T-cell (primary cell): ENCODE data around the gene RALGAPB. TPM values are rescaled to one million over a fixed set of nuclear protein-coding genes. Genes with fewer than 3 reads are reported as not detected.

Experiments used
- ATAC-seq, 4 experiments: fragments of 200-7000 bp in 3 of 4; fragments of 150-1000 bp in 1 of 4; cut with Tn5 transposase; replicated peaks in 1 of 4; 1 replicate in 3 of 4; 2 replicates in 1 of 4; pipeline ENCODE4 v1.10.0; 2021; ENCODE audit warnings: moderate library complexity in 3 of 4, mild to moderate bottlenecking in 2 of 4, moderate number of reproducible peaks in 1 of 4
- CTCF ChIA-PET, 2 donors: fragments of 300-600 bp; sonication (Branson Sonifier 250); formaldehyde crosslinking; loops; one replicate each; lab custom pipeline; 2022; ENCODE audit warnings: antibody characterized with exemption in 2 of 2; lab: Charles Lee
- POLR2A ChIA-PET, 2 donors: fragments of 300-600 bp; sonication (Branson Sonifier 250); formaldehyde crosslinking; loops; one replicate each; lab custom pipeline; 2022; ENCODE audit warnings: antibody characterized with exemption in 2 of 2; lab: Charles Lee
- DNase-seq, 35 experiments: peaks; one replicate each; pipeline versions ENCODE4 v3.0.0 to v3.0.0-alpha.2; 2013 to 2023
- H3K27ac ChIP-seq: one replicate; pipeline ENCODE4 v1.5.1; 2013; ENCODE audit warnings: low read length
- H3K27me3 ChIP-seq, 2 experiments: replicated peaks in 1 of 2; 1 replicate in 1 of 2; 2 replicates in 1 of 2; pipeline versions ENCODE4 v1.6.1 to v1.7.0; 2013; ENCODE audit warnings: low read length in 1 of 2, mixed read lengths in 1 of 2; ENCODE audit not compliant: control insufficient read depth in 2 of 2, insufficient read depth in 2 of 2; ENCODE audit errors: extremely low read depth in 1 of 2
- H3K36me3 ChIP-seq, 2 donors: 1 replicate in 1 of 2; 2 replicates in 1 of 2; pipeline versions ENCODE4 v1.6.1 to v1.7.0; 2013; ENCODE audit warnings: low read length in 1 of 2; ENCODE audit not compliant: control insufficient read depth in 2 of 2, insufficient read depth in 1 of 2; ENCODE audit errors: extremely low read depth in 1 of 2
- H3K4me1 ChIP-seq, 2 experiments: 1 replicate in 1 of 2; 2 replicates in 1 of 2; pipeline versions ENCODE4 v1.6.1 to v1.7.0; 2013; ENCODE audit warnings: low read length in 2 of 2, mixed read lengths in 1 of 2; ENCODE audit not compliant: insufficient read depth in 2 of 2, control insufficient read depth in 1 of 2; ENCODE audit errors: extremely low read depth in 1 of 2
- H3K4me3 ChIP-seq, 2 donors: 1 replicate in 1 of 2; 2 replicates in 1 of 2; pipeline versions ENCODE4 v1.5.1 to v1.7.0; 2013; ENCODE audit warnings: mild to moderate bottlenecking in 2 of 2, low read length in 1 of 2, moderate library complexity in 1 of 2; ENCODE audit not compliant: control insufficient read depth in 1 of 2; ENCODE audit errors: extremely low read depth in 1 of 2
- H3K9me3 ChIP-seq: 2 replicates; pipeline ENCODE4 v1.7.0; 2013
- H3K27ac Mint-ChIP-seq, 2 donors: one replicate each; pipeline ENCODE4 v1.8.0; 2020 to 2021; ENCODE audit warnings: mild to moderate bottlenecking in 2 of 2, mixed read lengths in 2 of 2
- H3K27me3 Mint-ChIP-seq, 2 donors: one replicate each; pipeline ENCODE4 v1.8.0; 2021 to 2022; ENCODE audit warnings: mixed read lengths in 2 of 2
- H3K36me3 Mint-ChIP-seq: one replicate; pipeline ENCODE4 v1.8.0; 2021; ENCODE audit warnings: mixed read lengths
- H3K4me1 Mint-ChIP-seq, 3 donors: one replicate each; pipeline ENCODE4 v1.8.0; 2020 to 2022; ENCODE audit warnings: mixed read lengths in 3 of 3, mild to moderate bottlenecking in 1 of 3
- H3K4me3 Mint-ChIP-seq, 3 donors: one replicate each; pipeline ENCODE4 v1.8.0; 2020 to 2022; ENCODE audit warnings: mild to moderate bottlenecking in 3 of 3, mixed read lengths in 3 of 3, moderate library complexity in 3 of 3
- H3K9me3 Mint-ChIP-seq, 3 donors: one replicate each; pipeline ENCODE4 v1.8.0; 2020 to 2022; ENCODE audit warnings: mixed read lengths in 3 of 3
- WGBS: methylation state at CpG from one replicate; pipeline ENCODE4 v1.1.5; 2013; ENCODE audit warnings: missing lambda C conversion rate; ENCODE audit not compliant: insufficient coverage; 5-methylcytosine and 5-hydroxymethylcytosine counted together
- total RNA-seq, 35 experiments: library from RNA in 6 of 35; stranded (reverse) in 6 of 35; fragments of 120-200 nt in 1 of 35; gene quantifications; one replicate each; pipeline versions ENCODE4 v1.2.1 to v1.2.4 and lab custom pipeline; 2013 to 2026

The RALGAPB gene
- total RNA-seq, 5 donors from 2014 or later (not counting 1 experiment from before 2014, with no cell fraction given) = 42.7 to 50.1 (median 46.1) TPM

DNA sequence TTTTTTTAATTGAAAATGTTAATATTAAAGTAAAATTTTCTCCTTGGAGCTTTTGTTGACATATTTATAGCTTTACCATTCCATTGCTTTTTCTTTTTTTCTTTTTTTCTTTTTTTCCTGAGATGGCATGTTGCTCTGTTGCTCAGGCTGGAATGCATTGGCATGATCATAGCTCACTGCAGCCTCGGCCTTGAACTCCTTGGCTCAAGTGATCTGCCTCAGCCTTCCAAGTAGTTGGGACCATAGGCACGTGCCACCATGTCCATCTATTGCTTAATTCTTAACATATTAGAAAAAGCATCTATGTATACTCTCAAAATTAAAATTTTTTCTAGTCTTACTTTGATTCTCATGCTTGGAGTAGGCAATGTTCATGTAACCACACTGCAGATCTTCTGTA lies 43.0 kb downstream of the RALGAPB start:
- ATAC-seq (no peak), DNase-seq (no peak)
- Mint-ChIP-seq H3K27ac (no peak overlapping the region), H3K36me3 (peaks cover 52% of the 10 kb centered on the region), H3K4me1 (peaks cover 0 to 11% (median 4%) of the 10 kb centered on the region in 3 donors), H3K27me3 (no peaks in the 10 kb centered on the region), H3K9me3 (no peaks in the 10 kb centered on the region), H3K4me3 (no peak overlapping the region)
- Histone ChIP-seq H3K4me3 (no peak overlapping the region), H3K27ac (no peak overlapping the region), H3K4me1 (no peaks in the 10 kb centered on the region), H3K36me3 (peaks cover 6 to 52% of the 10 kb centered on the region in 2 donors), H3K9me3 (no peaks in the 10 kb centered on the region), H3K27me3 (no peaks in the 10 kb centered on the region)
- no CpG with 5 or more reads among the region's 2 CpGs for WGBS
- POLR2A ChIA-PET = no interaction called here
- CTCF ChIA-PET = no interaction called here

DNA sequence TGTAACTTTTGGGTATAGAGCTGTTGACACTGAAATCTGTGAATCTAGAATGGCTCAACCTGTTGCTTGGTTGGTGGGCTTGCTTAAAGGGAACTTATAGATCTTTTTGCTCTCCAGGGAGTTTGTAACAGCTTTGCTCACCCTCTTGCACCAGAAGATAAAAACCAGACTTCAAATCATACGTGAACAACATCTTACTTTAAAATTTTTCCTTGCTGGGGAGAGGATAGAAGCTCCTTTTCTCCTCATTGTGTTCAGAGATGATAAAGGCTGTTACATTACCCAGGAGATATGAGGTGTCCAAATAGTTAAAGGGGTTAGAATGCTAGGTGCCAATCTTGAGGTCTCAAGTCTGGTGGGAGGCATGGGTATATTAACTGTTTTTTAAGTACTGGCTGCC lies 46.8 kb downstream of the RALGAPB start:
- no peak overlapping the region for H3K4me3 Mint-ChIP-seq
- WGBS = no CpG with 5 or more reads among the region's 1 CpG
- ChIA-PET CTCF (interaction anchor here in 1 of 2 donors (0.8 kb wide), 1 partner anchor 26 kb away, joined by 3 read pairs; no protein-coding TSS in a partner anchor), POLR2A (interaction anchor here in 1 of 2 donors (0.6 kb wide), 1 partner anchor 295 kb away, joined by 3 read pairs; no protein-coding TSS in a partner anchor)
- ATAC-seq = no peak
- no peaks in the 10 kb centered on the region for H3K27me3 Mint-ChIP-seq
- no peaks in the 10 kb centered on the region for H3K9me3 Mint-ChIP-seq
- no peaks in the 10 kb centered on the region for H3K27me3 ChIP-seq
- DNase-seq = no peak
- no peak overlapping the region for H3K27ac ChIP-seq
- peaks cover 0 to 7% (median 4%) of the 10 kb centered on the region in 3 donors for H3K4me1 Mint-ChIP-seq
- no peak overlapping the region for H3K27ac Mint-ChIP-seq
- H3K9me3 ChIP-seq = no peaks in the 10 kb centered on the region
- H3K36me3 ChIP-seq = peaks cover 10 to 65% of the 10 kb centered on the region in 2 donors
- H3K4me1 ChIP-seq = no peaks in the 10 kb centered on the region
- no peak overlapping the region for H3K4me3 ChIP-seq
- peaks cover 64% of the 10 kb centered on the region for H3K36me3 Mint-ChIP-seq

GRCh38 chr20:38520261-38520660 lies 47.6 kb downstream of the RALGAPB start:
- no peak overlapping the region for H3K4me3 Mint-ChIP-seq
- H3K27ac Mint-ChIP-seq = no peak overlapping the region
- no peak overlapping the region for H3K27ac ChIP-seq
- H3K4me3 ChIP-seq = no peak overlapping the region
- no peaks in the 10 kb centered on the region for H3K27me3 ChIP-seq
- H3K4me1 ChIP-seq = no peaks in the 10 kb centered on the region
- peaks cover 64% of the 10 kb centered on the region for H3K36me3 Mint-ChIP-seq
- no peaks in the 10 kb centered on the region for H3K9me3 ChIP-seq
- H3K36me3 ChIP-seq = peaks cover 10 to 66% of the 10 kb centered on the region in 2 donors
- H3K4me1 Mint-ChIP-seq = peaks cover 0 to 7% (median 4%) of the 10 kb centered on the region in 3 donors
- ChIA-PET POLR2A (interaction anchor here (0.6 kb wide), 2 partner anchors 57 to 294 kb away, joined by 3 to 7 read pairs; no protein-coding TSS in a partner anchor), CTCF (interaction anchor here in 1 of 2 donors (0.6 kb wide), 2 partner anchors 15 to 410 kb away, joined by 4 to 6 read pairs; no protein-coding TSS in a partner anchor)
- H3K9me3 Mint-ChIP-seq = no peaks in the 10 kb centered on the region
- ATAC-seq = no peak
- DNase-seq = no peak
- no peaks in the 10 kb centered on the region for H3K27me3 Mint-ChIP-seq

DNA sequence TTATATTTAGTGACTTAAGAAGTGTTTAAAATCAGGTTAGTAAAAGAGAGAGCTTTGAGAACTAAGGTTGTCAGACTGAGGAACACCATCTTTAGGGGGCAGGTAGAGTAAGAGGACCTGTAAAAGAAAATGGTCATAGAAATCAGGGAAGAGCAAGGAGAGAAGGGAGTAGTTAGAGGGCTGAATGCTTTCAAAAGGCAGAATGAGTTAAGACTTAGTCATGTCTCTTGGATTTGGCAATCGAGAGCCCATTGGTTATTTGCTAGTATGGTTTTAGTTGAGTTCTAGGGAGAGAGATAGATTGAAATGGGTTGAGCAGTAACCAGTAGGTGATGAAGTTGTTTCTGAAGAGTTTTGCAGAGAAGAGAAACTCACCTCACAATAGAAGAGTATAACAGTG lies 51.1 kb downstream of the RALGAPB start:
- Mint-ChIP-seq H3K27ac (no peak overlapping the region), H3K4me1 (peaks cover 0 to 2% (median 0%) of the 10 kb centered on the region in 3 donors), H3K9me3 (no peaks in the 10 kb centered on the region), H3K27me3 (no peaks in the 10 kb centered on the region), H3K36me3 (peaks cover 66% of the 10 kb centered on the region), H3K4me3 (no peak overlapping the region)
- Histone ChIP-seq H3K27me3 (no peaks in the 10 kb centered on the region), H3K4me3 (no peak overlapping the region), H3K27ac (no peak overlapping the region), H3K4me1 (no peaks in the 10 kb centered on the region), H3K9me3 (no peaks in the 10 kb centered on the region), H3K36me3 (peaks cover 4 to 57% of the 10 kb centered on the region in 2 donors)
- POLR2A ChIA-PET = no interaction called here
- no peak for ATAC-seq
- CTCF ChIA-PET = no interaction called here
- no peak for DNase-seq
- WGBS = 100% methylated on average over 1 of the region's 1 CpG

- no peak overlapping the region for H3K4me3 ChIP-seq
- no peak for ATAC-seq
- no peak overlapping the region for H3K4me3 Mint-ChIP-seq
- ChIA-PET POLR2A (no interaction called here), CTCF (interaction anchor here in 1 of 2 donors (0.6 kb wide), 1 partner anchor 39 kb away, joined by 3 read pairs; no protein-coding TSS in a partner anchor)
- WGBS = 100% methylated on average over 1 of the region's 3 CpGs
- H3K4me1 Mint-ChIP-seq = no peaks in the 10 kb centered on the region
- H3K36me3 ChIP-seq = peaks cover 0 to 61% of the 10 kb centered on the region in 2 donors
- peaks cover 55% of the 10 kb centered on the region for H3K36me3 Mint-ChIP-seq
- H3K27ac ChIP-seq = no peak overlapping the region
- H3K4me1 ChIP-seq = no peaks in the 10 kb centered on the region
- no peak for DNase-seq
- no peaks in the 10 kb centered on the region for H3K27me3 ChIP-seq
- no peaks in the 10 kb centered on the region for H3K9me3 Mint-ChIP-seq
- no peak overlapping the region for H3K27ac Mint-ChIP-seq
- no peaks in the 10 kb centered on the region for H3K9me3 ChIP-seq
- no peaks in the 10 kb centered on the region for H3K27me3 Mint-ChIP-seq
Measured at GRCh38 chr20:38528167-38528566, 55.5 kb downstream of the RALGAPB start.

DNA sequence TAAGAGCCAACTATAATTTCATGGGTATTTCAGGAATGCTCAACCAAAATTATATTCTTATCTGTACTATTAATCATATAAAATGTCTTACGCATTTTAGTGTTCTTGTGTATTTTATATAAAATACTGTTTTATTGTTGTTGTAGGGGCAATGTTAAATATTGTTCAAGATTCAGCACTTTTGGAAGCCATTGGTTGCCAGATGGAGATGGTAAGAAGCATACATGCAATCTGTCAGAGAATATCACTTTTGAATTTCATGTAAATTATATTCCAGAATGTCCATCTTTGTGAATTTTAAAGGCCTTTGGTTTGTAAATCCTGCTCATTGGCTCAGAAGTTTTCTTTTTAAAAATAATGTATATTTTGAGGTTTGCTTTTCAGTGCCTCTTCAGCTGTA lies 58.4 kb downstream of the RALGAPB start:
- peaks cover 0 to 66% of the 10 kb centered on the region in 2 donors for H3K36me3 ChIP-seq
- H3K27ac ChIP-seq = no peak overlapping the region
- no CpG with 5 or more reads among the region's 1 CpG for WGBS
- ChIA-PET CTCF (interaction anchor here in 1 of 2 donors (0.6 kb wide), 1 partner anchor 87 kb away, joined by 3 read pairs; no protein-coding TSS in a partner anchor), POLR2A (interaction anchor here in 1 of 2 donors (0.6 kb wide), 1 partner anchor 18 kb away, joined by 7 read pairs; no protein-coding TSS in a partner anchor)
- H3K9me3 ChIP-seq = no peaks in the 10 kb centered on the region
- H3K27me3 ChIP-seq = no peaks in the 10 kb centered on the region
- Mint-ChIP-seq H3K27me3 (no peaks in the 10 kb centered on the region), H3K36me3 (peaks cover 52% of the 10 kb centered on the region), H3K9me3 (no peaks in the 10 kb centered on the region), H3K27ac (no peak overlapping the region), H3K4me3 (no peak overlapping the region), H3K4me1 (peaks cover 0 to under 1% (median 0%) of the 10 kb centered on the region in 3 donors)
- no peaks in the 10 kb centered on the region for H3K4me1 ChIP-seq
- no peak overlapping the region for H3K4me3 ChIP-seq
- ATAC-seq = no peak
- no peak for DNase-seq
